Liver (tissue), 3 donors: ENCODE data around the gene CACNA1B.

Source experiments
- ATF3 ChIP-seq: IDR thresholded peaks from 2 replicates; pipeline ENCODE4 v1.6.1; 2016; ENCODE audit warnings: antibody characterized with exemption
- GABPA ChIP-seq, 2 donors: IDR thresholded peaks in 1 of 2; conservative IDR thresholded peaks in 1 of 2; 2 replicates each; pipeline ENCODE4 v1.6.1; 2016; ENCODE audit warnings: antibody characterized with exemption in 2 of 2, mild to moderate bottlenecking in 1 of 2, moderate library complexity in 1 of 2
- SP1 ChIP-seq: IDR thresholded peaks from 2 replicates; pipeline ENCODE4 v1.6.1; 2018; ENCODE audit warnings: antibody characterized with exemption, mild to moderate bottlenecking
- TF ChIP-seq, protein P1 (sequence below): fragments of 150-350 bp; IDR thresholded peaks from 2 replicates; pipeline ENCODE4 v1.5.1; 2017; ENCODE audit warnings: improper control_type of control experiment, low read depth, low read length; ENCODE audit not compliant: missing input control
- donor health status: healthy.
- donor health status: healthy.

DNA sequence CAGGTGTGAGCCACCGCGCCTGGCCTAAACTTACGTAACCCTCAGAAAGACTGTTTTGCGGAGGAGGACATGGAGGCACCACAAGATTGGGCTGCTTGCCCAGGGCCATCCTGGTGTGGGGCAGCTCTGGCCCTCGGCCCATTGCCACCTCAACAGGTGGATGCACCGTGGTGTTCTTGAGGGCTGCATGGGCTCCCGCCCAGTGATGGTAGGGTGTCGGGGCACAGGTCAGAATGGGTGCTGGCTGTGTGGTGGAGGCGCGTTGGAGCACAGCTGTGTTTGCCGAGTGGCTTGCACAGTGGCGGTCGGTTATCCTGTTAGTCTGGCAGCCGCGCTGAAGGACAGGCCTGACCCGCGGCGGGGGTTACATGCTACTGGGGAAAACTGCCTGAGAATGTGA is 196.9 kb downstream of the CACNA1B start:
- TF ChIP-seq SP1 (no peak), ATF3 (no peak), GABPA (IDR thresholded peaks at IDR 0.05 in 1 of 2, conservative IDR thresholded peaks at IDR 0.05 in 1 of 2) (no peak)
- TF ChIP-seq, protein P1, sequence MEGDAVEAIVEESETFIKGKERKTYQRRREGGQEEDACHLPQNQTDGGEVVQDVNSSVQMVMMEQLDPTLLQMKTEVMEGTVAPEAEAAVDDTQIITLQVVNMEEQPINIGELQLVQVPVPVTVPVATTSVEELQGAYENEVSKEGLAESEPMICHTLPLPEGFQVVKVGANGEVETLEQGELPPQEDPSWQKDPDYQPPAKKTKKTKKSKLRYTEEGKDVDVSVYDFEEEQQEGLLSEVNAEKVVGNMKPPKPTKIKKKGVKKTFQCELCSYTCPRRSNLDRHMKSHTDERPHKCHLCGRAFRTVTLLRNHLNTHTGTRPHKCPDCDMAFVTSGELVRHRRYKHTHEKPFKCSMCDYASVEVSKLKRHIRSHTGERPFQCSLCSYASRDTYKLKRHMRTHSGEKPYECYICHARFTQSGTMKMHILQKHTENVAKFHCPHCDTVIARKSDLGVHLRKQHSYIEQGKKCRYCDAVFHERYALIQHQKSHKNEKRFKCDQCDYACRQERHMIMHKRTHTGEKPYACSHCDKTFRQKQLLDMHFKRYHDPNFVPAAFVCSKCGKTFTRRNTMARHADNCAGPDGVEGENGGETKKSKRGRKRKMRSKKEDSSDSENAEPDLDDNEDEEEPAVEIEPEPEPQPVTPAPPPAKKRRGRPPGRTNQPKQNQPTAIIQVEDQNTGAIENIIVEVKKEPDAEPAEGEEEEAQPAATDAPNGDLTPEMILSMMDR: no peak
